Retinal pigment epithelial cell (primary cell): ENCODE results near the gene SF3B2.
"Not testable (repeated sequence)": the region's sequence is repeated elsewhere in the genome, so short reads cannot be mapped to it uniquely, and the experiment has no call there.

Experiments used
- DNase-seq: peaks from one replicate; pipeline ENCODE4 v3.0.0-alpha.2; 2010; ENCODE audit warnings: low read depth
- H3K4me3 ChIP-seq: 2 replicates; pipeline ENCODE4 v1.5.1; 2011; ENCODE audit warnings: mild to moderate bottlenecking, low read length, control low read depth, moderate library complexity
- CTCF ChIP-seq: conservative IDR thresholded peaks from 2 replicates; pipeline ENCODE4 v1.5.1; 2011; ENCODE audit warnings: low read depth, low read length, control low read depth, inconsistent platforms

SF3B2 gene

GRCh38 chr11:66111158-66111557 is 59.0 kb downstream of the SF3B2 start:
- no peak for DNase-seq
- no peak for TF ChIP-seq CTCF
- H3K4me3 ChIP-seq, result no peak overlapping the region

GRCh38 chr11:66112041-66112491 is 59.9 kb downstream of the SF3B2 start:
- no peak for DNase-seq
- H3K4me3 ChIP-seq, result no peak overlapping the region
- TF ChIP-seq CTCF, result no peak

GRCh38 chr11:66112601-66113499 is 60.7 kb downstream of the SF3B2 start:
- H3K4me3 ChIP-seq, result no peak overlapping the region
- no peak for DNase-seq
- no peak for TF ChIP-seq CTCF

GRCh38 chr11:66114957-66115356 is 62.8 kb downstream of the SF3B2 start:
- not testable (repeated sequence) for H3K4me3 ChIP-seq

GRCh38 chr11:66115638-66116301 is 63.6 kb downstream of the SF3B2 start:
- no peak for TF ChIP-seq CTCF
- DNase-seq, result no peak
- no peak overlapping the region for H3K4me3 ChIP-seq

More at GRCh38 chr11:66114957-66115356, 62.8 kb downstream of the SF3B2 start:
- DNase-seq, result not testable (repeated sequence)

GRCh38 chr11:66116576-66117361 is 64.6 kb downstream of the SF3B2 start:
- no peak for TF ChIP-seq CTCF
- H3K4me3 ChIP-seq, result no peak overlapping the region
- no peak for DNase-seq

GRCh38 chr11:66118847-66119246 is 66.7 kb downstream of the SF3B2 start:
- no peak overlapping the region for H3K4me3 ChIP-seq
- TF ChIP-seq CTCF, result no peak
- no peak for DNase-seq
